ENCODE data around the gene SCIN.

SCIN gene

GRCh38 chr7:12539681-12540080 is 30.8 kb upstream of the SCIN start:
- no peak overlapping the region for H3K4me3 ChIP-seq (ENCODE audit: low read length)
- DNase-seq (ENCODE audit: low read depth): no peak
- no peak for TF ChIP-seq CTCF (conservative IDR thresholded peaks at IDR 0.05; ENCODE audit: low read length)

GRCh38 chr7:12540850-12541249 is 29.7 kb upstream of the SCIN start:
- no peak for TF ChIP-seq CTCF (conservative IDR thresholded peaks at IDR 0.05; ENCODE audit: low read length)
- peak; percentile 25 for DNase-seq (ENCODE audit: low read depth)
- no peak overlapping the region for H3K4me3 ChIP-seq (ENCODE audit: low read length)

- no peak for DNase-seq (ENCODE audit: low read depth)
- no peak for TF ChIP-seq CTCF (conservative IDR thresholded peaks at IDR 0.05; ENCODE audit: low read length)
- no peak overlapping the region for H3K4me3 ChIP-seq (ENCODE audit: low read length)
Measured at GRCh38 chr7:12543586-12543985, 26.9 kb upstream of the SCIN start.

GRCh38 chr7:12549106-12549505 is 21.4 kb upstream of the SCIN start:
- H3K4me3 ChIP-seq (ENCODE audit: low read length): no peak overlapping the region
- DNase-seq (ENCODE audit: low read depth): peak; percentile 56
- TF ChIP-seq CTCF (conservative IDR thresholded peaks at IDR 0.05; ENCODE audit: low read length): no peak

GRCh38 chr7:12550956-12551355 is 19.6 kb upstream of the SCIN start:
- H3K4me3 ChIP-seq (ENCODE audit: low read length): no peak overlapping the region
- peak; percentile 44 for DNase-seq (ENCODE audit: low read depth)
- TF ChIP-seq CTCF (conservative IDR thresholded peaks at IDR 0.05; ENCODE audit: low read length): no peak

- no peak for TF ChIP-seq CTCF (conservative IDR thresholded peaks at IDR 0.05; ENCODE audit: low read length)
- DNase-seq (ENCODE audit: low read depth): no peak
- H3K4me3 ChIP-seq (ENCODE audit: low read length): no peak overlapping the region
Measured at GRCh38 chr7:12552876-12553275, 17.6 kb upstream of the SCIN start.

- no peak overlapping the region for H3K4me3 ChIP-seq (ENCODE audit: low read length)
- no peak for TF ChIP-seq CTCF (conservative IDR thresholded peaks at IDR 0.05; ENCODE audit: low read length)
- no peak for DNase-seq (ENCODE audit: low read depth)
Measured at GRCh38 chr7:12553416-12553815, 17.1 kb upstream of the SCIN start.

Measured in AG10803 (cell line).